ENCODE results near the gene HSPB8. TPM values are rescaled to one million over a fixed set of nuclear protein-coding genes. Genes with fewer than 3 reads are reported as not detected.

HSPB8 gene
- total and polyA plus RNA-seq, 2 of the 8 experiments (the other 6 are each of a cell fraction or from before 2014, with no cell fraction given), result 11.7 to 28.2 TPM

- Histone ChIP-seq H3K14ac (ENCODE audit: insufficient read length) (no peak overlapping the region), H2AFZ (ENCODE audit: low read length) (no peak overlapping the region), H4K8ac (ENCODE audit: extremely low read depth, insufficient read depth, low read length) (no peak overlapping the region), H3K23me2 (ENCODE audit: low read depth, low read length) (peaks cover 7% of the 10 kb centered on the region; the same call in 1 of the 2 replicates), H3K4me1 (replicated peaks in 1 of 4; ENCODE audit: control insufficient read depth in 3 of 4, insufficient read depth in 4 of 4, low read length in 3 of 4) (peaks cover 0 to 11% (median 6%) of the 10 kb centered on the region in 4 experiments; a peak in 5 of 7 replicates), H4K91ac (replicated peaks; ENCODE audit: insufficient read length, low read length) (no peak overlapping the region), H3K9me3 (ENCODE audit: insufficient read depth in 2 of 2, low read depth in 1 of 2, low read length in 1 of 2) (peaks cover 2 to 7% of the 10 kb centered on the region in 2 experiments; a peak in 3 of 4 replicates), H2BK15ac (ENCODE audit: low read length) (no peak overlapping the region), H3K4me3 (ENCODE audit: extremely low read depth in 1 of 4, insufficient read depth in 2 of 4, low read depth in 3 of 4, low read length in 4 of 4) (no peak overlapping the region), H2BK120ac (replicated peaks; ENCODE audit: low read depth, low read length) (no peak overlapping the region), H3K36me3 (ENCODE audit: control insufficient read depth in 2 of 4, insufficient read depth in 4 of 4, low read length in 3 of 4) (peaks cover 2 to 14% (median 3%) of the 10 kb centered on the region in 4 experiments; a peak in 4 of 8 replicates), H3K27ac (ENCODE audit: low read depth, low read length) (no peak overlapping the region), H3K79me1 (ENCODE audit: low read depth, low read length) (no peaks in the 10 kb centered on the region), H3K18ac (ENCODE audit: extremely low read depth, low read length) (no peak overlapping the region), H4K20me1 (replicated peaks in 1 of 2; ENCODE audit: control insufficient read depth in 1 of 2, insufficient read depth in 2 of 2, low read length in 2 of 2) (no peaks in the 10 kb centered on the region), H2BK12ac (ENCODE audit: low read depth, low read length) (no peak overlapping the region), H2AK5ac (ENCODE audit: low read depth, low read length) (no peak overlapping the region), H3K23ac (ENCODE audit: insufficient read length) (no peak overlapping the region), H3K4me2 (ENCODE audit: insufficient read depth in 1 of 2, low read depth in 2 of 2, low read length in 2 of 2) (no peak overlapping the region), H3K79me2 (ENCODE audit: control insufficient read depth in 1 of 2, insufficient read depth in 2 of 2, low read length in 2 of 2) (peaks cover 0 to 10% of the 10 kb centered on the region in 2 experiments; a peak in 1 of 4 replicates), H3K9ac (replicated peaks in 1 of 4; ENCODE audit: extremely low read depth in 1 of 4, low read depth in 3 of 4, low read length in 3 of 4) (no peak overlapping the region), H2BK5ac (ENCODE audit: low read depth, low read length) (no peak overlapping the region), H4K5ac (ENCODE audit: insufficient read length, low read depth, low read length) (no peak overlapping the region), H3K56ac (replicated peaks; ENCODE audit: insufficient read length, low read depth, low read length) (no peak overlapping the region), H3K4ac (replicated peaks; ENCODE audit: insufficient read length, low read depth, low read length) (no peak overlapping the region), H3K27me3 (replicated peaks in 1 of 4; ENCODE audit: control insufficient read depth in 3 of 4, extremely low read depth in 1 of 4, insufficient read depth in 3 of 4, low read length in 3 of 4) (no peaks in the 10 kb centered on the region), H2BK20ac (ENCODE audit: low read length) (no peak overlapping the region)
- DNase-seq (ENCODE audit: low read depth in 1 of 2, low spot score in 2 of 2), result no peak
- no peak for FAIRE-seq
- 89% methylated on average over 1 of the region's 1 CpG; no CpG with 5 or more reads in 1 of the 2 experiments for WGBS, 2 experiments (ENCODE audit: extremely low coverage in 1 of 2, insufficient coverage in 1 of 2, insufficient read length in 1 of 2, insufficient replicate concordance in 2 of 2, low coverage in 1 of 2, low lambda C conversion rate in 2 of 2, missing lambda C conversion rate in 1 of 2)
- CTCF ChIA-PET (ENCODE audit: partially characterized antibody), result interaction anchor here (0.8 to 4.3 kb wide), 8 partner anchors 9 to 393 kb away, joined by 3 to 16 read pairs (median 5); no protein-coding TSS in a partner anchor
- POLR2A ChIA-PET (ENCODE audit: partially characterized antibody), result interaction anchor here (0.8 to 2.7 kb wide), 4 partner anchors 10 to 34 kb away, joined by 3 to 13 read pairs (median 6); no protein-coding TSS in a partner anchor
- no peak for TF ChIP-seq SIN3A (conservative IDR thresholded peaks at IDR 0.05 in 1 of 2, IDR thresholded peaks at IDR 0.05 in 1 of 2; ENCODE audit: low read depth in 1 of 2, low read length in 2 of 2)
- no peak for TF ChIP-seq KDM1A (IDR thresholded peaks at IDR 0.05; ENCODE audit: borderline replicate concordance, low read length)
- TF ChIP-seq TBP (IDR thresholded peaks at IDR 0.05; ENCODE audit: low read depth, low read length), result no peak
- no peak for TF ChIP-seq KDM5A (IDR thresholded peaks at IDR 0.05; ENCODE audit: low read length)
- TF ChIP-seq FOSL1 (IDR thresholded peaks at IDR 0.05; ENCODE audit: insufficient read depth, low read depth, low read length), result no peak
- no peak for TF ChIP-seq JUN (IDR thresholded peaks at IDR 0.05; ENCODE audit: low read depth, low read length)
- TF ChIP-seq NRF1 (IDR thresholded peaks at IDR 0.05; ENCODE audit: low read depth, low read length), result no peak
- TF ChIP-seq SIX5 (IDR thresholded peaks at IDR 0.05; ENCODE audit: low read depth, low read length), result no peak
- no peak for TF ChIP-seq PHF8 (conservative IDR thresholded peaks at IDR 0.05; ENCODE audit: low read depth, low read length)
- TF ChIP-seq EZH2 (IDR thresholded peaks at IDR 0.05; ENCODE audit: low read depth, low read length, severe bottlenecking), result no peak
- TF ChIP-seq RXRA (IDR thresholded peaks at IDR 0.05; ENCODE audit: insufficient read depth, low read depth, low read length), result no peak
Measured at GRCh38 chr12:119151445-119152026, 27.2 kb upstream of the HSPB8 start.

Measured in H1 (cell line).